22Rv1 (cell line): ENCODE measurements around the gene NGFR.

Experiments used
- H3K27ac ChIP-seq: fragments of 450-650 bp; 2 replicates; pipeline ENCODE4 v1.5.1; 2017
- ZFX ChIP-seq: fragments of 450-650 bp; IDR thresholded peaks from 2 replicates; pipeline ENCODE4 v1.6.1; 2017; ENCODE audit warnings: antibody characterized with exemption, borderline replicate concordance
- TF ChIP-seq, protein P1 (sequence below): fragments of 450-650 bp; IDR thresholded peaks from 2 replicates; pipeline ENCODE4 v1.5.1; 2017; ENCODE audit warnings: mild to moderate bottlenecking

NGFR gene

GRCh38 chr17:49521471-49522356 is 26.6 kb downstream of the NGFR start:
- no peak for TF ChIP-seq ZFX
- TF ChIP-seq, protein P1, sequence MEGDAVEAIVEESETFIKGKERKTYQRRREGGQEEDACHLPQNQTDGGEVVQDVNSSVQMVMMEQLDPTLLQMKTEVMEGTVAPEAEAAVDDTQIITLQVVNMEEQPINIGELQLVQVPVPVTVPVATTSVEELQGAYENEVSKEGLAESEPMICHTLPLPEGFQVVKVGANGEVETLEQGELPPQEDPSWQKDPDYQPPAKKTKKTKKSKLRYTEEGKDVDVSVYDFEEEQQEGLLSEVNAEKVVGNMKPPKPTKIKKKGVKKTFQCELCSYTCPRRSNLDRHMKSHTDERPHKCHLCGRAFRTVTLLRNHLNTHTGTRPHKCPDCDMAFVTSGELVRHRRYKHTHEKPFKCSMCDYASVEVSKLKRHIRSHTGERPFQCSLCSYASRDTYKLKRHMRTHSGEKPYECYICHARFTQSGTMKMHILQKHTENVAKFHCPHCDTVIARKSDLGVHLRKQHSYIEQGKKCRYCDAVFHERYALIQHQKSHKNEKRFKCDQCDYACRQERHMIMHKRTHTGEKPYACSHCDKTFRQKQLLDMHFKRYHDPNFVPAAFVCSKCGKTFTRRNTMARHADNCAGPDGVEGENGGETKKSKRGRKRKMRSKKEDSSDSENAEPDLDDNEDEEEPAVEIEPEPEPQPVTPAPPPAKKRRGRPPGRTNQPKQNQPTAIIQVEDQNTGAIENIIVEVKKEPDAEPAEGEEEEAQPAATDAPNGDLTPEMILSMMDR: no peak
- H3K27ac ChIP-seq: no peak overlapping the region

DNA sequence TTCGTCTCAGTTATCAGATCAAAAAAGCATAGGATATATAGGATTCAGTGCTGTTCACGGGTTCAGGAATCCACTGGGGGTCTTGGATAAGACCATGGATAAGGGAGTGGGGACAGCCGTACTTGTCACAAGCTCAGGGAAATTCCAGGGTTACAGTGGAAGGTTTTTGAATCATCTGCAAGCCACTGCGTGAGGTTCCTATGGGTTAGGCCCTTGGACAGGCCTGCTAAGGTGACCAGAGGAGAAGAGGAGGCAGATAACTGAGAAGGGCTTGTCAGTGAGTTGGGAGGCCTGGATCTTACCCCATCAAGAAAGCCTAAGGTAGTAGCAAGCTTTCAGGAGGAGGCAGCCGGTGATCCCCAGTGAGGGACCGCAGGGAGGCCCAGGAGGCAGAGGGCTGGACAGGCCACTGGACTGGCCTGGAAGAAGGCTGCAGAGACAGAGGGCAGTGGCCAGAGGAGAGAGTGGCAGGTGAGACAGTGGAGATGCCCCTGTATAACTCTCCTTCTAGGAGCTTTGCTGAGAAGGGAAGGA is 27.3 kb downstream of the NGFR start:
- TF ChIP-seq ZFX: no peak
- TF ChIP-seq, protein P1: no peak
- H3K27ac ChIP-seq: no peak overlapping the region

GRCh38 chr17:49523196-49523595 is 28.1 kb downstream of the NGFR start:
- no peak overlapping the region for H3K27ac ChIP-seq
- TF ChIP-seq ZFX: no peak
- TF ChIP-seq, protein P1: no peak

DNA sequence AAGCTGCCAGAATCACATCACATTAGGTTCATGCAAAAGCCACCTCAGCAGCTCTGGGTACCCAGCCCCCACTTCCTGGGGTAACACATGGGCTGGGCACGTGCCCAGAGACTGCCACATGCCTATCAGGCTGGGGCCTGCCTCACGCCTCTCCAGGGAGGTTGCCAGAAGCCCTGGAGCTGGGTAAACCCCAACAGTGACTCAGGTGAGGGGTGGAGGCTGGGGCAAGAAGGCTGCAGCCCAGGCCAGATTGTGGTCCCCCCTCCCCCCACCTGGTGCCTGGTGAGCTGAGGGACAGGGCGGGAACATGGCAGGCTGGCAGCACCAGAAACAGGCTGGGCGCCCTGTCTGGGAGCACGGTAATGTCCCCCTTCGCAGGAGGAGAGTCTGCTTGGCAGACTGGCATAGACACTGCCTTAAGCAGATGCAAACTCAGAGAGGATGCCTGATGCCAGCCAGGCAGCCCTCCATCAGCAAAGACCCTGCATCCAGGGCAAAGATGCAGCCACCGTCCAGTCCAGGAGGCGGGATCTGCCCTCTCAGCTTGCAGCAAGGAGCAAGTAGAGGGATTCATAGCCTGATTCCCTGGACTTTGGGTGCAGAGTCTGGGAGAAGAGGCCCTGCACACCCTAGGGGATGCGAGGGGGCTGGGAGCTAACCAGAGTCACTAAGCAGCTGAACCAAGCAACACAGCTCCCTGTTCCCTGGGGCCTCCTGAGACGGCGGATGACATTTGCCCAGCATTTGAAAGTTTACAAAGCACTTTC is 28.8 kb downstream of the NGFR start:
- H3K27ac ChIP-seq: no peak overlapping the region
- TF ChIP-seq ZFX: no peak
- TF ChIP-seq, protein P1: no peak

DNA sequence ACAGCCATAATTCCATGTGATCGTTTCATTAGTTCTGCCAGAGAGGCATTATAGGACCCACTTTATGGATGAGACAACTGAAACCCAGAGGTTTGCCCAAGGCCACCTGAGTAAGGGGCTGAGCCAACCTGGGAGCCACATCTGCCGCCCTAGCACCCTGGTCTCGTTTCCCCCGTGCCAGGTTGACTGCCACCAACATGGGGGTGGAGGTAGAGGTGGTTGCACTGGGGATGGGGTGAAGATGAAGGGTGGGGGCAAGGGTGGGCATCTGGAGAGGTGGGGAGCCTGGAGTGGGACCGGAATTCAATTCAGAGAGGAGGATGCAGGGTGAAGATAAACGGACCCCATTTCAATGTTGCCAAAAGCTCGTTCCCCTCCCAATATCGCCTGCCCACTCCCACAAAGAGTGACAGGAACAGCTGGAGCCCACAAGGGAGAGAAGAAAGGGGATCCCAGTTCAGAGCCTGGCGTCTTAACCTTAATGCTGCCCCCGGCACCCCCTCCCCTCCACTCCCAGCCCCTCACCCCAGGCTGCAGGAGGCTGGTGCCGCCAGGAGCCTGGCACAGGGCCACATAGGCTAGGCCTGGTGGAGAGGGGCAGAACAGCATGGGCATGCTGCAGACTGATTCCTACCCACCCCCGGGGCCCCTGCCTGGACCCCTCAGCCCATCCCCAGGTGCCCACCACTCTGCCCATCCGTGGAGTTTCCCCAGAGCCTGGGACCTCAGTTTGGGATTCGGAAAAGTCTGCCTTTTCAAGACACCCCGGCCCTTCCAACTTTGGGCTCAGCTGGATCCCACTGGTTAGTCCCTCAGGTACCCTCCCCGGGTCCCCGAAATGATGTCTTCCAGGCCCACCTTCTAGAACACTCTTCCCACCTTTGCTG is 29.6 kb downstream of the NGFR start:
- no peak for TF ChIP-seq ZFX
- TF ChIP-seq, protein P1: no peak
- no peak overlapping the region for H3K27ac ChIP-seq

GRCh38 chr17:49525831-49526741 is 31.0 kb downstream of the NGFR start:
- no peak overlapping the region for H3K27ac ChIP-seq
- no peak for TF ChIP-seq ZFX
- TF ChIP-seq, protein P1: no peak
